ENCODE results near the gene PRKACG.
A peak's percentile ranks its signal among the peaks of the same experiment; 100 is the strongest.

Gene PRKACG

GRCh38 chr9:69027355-69028097 is 13.6 kb upstream of the PRKACG start:
- TF ChIP-seq, protein P1, sequence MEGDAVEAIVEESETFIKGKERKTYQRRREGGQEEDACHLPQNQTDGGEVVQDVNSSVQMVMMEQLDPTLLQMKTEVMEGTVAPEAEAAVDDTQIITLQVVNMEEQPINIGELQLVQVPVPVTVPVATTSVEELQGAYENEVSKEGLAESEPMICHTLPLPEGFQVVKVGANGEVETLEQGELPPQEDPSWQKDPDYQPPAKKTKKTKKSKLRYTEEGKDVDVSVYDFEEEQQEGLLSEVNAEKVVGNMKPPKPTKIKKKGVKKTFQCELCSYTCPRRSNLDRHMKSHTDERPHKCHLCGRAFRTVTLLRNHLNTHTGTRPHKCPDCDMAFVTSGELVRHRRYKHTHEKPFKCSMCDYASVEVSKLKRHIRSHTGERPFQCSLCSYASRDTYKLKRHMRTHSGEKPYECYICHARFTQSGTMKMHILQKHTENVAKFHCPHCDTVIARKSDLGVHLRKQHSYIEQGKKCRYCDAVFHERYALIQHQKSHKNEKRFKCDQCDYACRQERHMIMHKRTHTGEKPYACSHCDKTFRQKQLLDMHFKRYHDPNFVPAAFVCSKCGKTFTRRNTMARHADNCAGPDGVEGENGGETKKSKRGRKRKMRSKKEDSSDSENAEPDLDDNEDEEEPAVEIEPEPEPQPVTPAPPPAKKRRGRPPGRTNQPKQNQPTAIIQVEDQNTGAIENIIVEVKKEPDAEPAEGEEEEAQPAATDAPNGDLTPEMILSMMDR (IDR thresholded peaks at IDR 0.05) = peak; percentile 87
- TF ChIP-seq ZFX (IDR thresholded peaks at IDR 0.05; ENCODE audit: borderline replicate concordance) = no peak
- no peak overlapping the region for H3K27ac ChIP-seq

- TF ChIP-seq, protein P1 (IDR thresholded peaks at IDR 0.05) = no peak
- no peak for TF ChIP-seq ZFX (IDR thresholded peaks at IDR 0.05; ENCODE audit: borderline replicate concordance)
- peak overlapping the region; percentile 19; the same call in 1 of the 2 replicates for H3K27ac ChIP-seq
Observed at GRCh38 chr9:69023650-69024049, 9.7 kb upstream of the PRKACG start.

DNA sequence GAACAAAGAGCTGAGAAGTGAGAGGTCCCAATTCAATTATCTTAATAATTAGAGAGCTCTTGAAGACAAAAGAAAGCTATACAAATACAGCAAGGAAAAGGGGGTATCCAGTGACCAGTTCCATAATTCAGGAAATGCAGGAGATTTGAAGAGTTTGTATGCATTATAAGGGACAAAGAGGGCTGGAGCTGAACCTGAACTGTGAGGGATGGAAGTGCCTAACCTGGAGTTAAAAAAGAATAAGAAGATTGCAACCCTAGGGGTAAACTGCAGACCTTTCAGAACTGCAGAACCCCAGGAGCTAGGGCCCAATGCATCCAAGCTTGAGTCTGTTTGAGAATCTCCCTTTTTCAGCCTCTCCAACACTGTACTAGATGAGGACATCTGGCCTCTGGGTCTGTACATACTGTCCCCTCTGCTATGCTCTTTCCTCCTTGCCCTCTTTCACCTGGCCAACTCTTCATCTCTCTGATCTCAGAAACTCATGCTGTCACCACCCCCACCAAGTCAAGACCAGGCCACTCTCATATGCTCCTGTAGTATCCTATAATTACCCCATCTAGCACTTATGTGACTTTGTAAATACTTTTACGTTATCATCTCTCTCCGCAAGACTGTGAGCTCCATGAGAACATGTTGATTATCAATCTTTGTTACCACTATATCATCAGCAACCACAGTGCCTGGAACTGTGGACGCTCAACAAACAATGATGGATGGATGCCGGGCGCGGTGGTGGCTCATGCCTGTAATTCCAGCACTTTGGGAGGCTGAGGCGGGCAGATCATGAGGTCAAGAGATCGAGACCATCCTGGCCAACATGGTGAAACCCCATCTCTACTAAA is 6.6 kb upstream of the PRKACG start:
- no peak for TF ChIP-seq ZFX (IDR thresholded peaks at IDR 0.05; ENCODE audit: borderline replicate concordance)
- TF ChIP-seq, protein P1 (IDR thresholded peaks at IDR 0.05) = no peak
- no peak overlapping the region for H3K27ac ChIP-seq

GRCh38 chr9:69019808-69020207 is 5.9 kb upstream of the PRKACG start:
- H3K27ac ChIP-seq = no peak overlapping the region
- no peak for TF ChIP-seq ZFX (IDR thresholded peaks at IDR 0.05; ENCODE audit: borderline replicate concordance)
- TF ChIP-seq, protein P1 (IDR thresholded peaks at IDR 0.05) = no peak

GRCh38 chr9:69018737-69019136 is 4.8 kb upstream of the PRKACG start:
- TF ChIP-seq, protein P1 (IDR thresholded peaks at IDR 0.05) = no peak
- TF ChIP-seq ZFX (IDR thresholded peaks at IDR 0.05; ENCODE audit: borderline replicate concordance) = no peak
- no peak overlapping the region for H3K27ac ChIP-seq

- TF ChIP-seq, protein P1 (IDR thresholded peaks at IDR 0.05) = no peak
- no peak for TF ChIP-seq ZFX (IDR thresholded peaks at IDR 0.05; ENCODE audit: borderline replicate concordance)
- no peak overlapping the region for H3K27ac ChIP-seq
Observed at GRCh38 chr9:69016191-69017096, 2.5 kb upstream of the PRKACG start.
